CD4-positive, alpha-beta T cell treated with Interleukin-4 for 1 hour (primary cell): ENCODE results near the gene FBN1.

Experiments used
- DNase-seq, 2 donors: peaks; one replicate each; pipeline ENCODE4 v3.0.0-alpha.2; 2020 to 2022

The FBN1 gene

DNA sequence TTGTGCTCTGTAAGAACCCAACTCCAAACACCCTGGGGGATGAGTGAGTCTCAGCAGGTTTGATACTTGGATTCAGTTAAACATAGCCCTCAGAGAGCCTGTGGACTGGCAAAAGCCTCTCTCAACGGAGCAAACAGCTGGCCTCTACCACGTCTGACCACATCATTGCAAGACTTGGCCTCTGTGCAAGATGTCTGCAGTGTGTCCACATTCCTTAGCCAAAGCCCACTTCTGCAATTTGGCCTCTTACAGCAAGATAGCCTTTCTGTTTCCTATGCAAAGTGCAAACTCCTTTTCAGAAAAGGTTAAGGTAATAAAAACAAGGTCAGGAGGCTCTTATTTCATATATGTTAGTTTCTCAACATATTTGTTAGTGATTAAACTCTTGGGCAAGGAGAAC is 27.9 kb downstream of the FBN1 start:
- no peak for DNase-seq

GRCh38 chr15:48616216-48616615 is 29.3 kb downstream of the FBN1 start:
- no peak for DNase-seq

GRCh38 chr15:48614051-48614450 is 31.5 kb downstream of the FBN1 start:
- DNase-seq, result no peak

DNA sequence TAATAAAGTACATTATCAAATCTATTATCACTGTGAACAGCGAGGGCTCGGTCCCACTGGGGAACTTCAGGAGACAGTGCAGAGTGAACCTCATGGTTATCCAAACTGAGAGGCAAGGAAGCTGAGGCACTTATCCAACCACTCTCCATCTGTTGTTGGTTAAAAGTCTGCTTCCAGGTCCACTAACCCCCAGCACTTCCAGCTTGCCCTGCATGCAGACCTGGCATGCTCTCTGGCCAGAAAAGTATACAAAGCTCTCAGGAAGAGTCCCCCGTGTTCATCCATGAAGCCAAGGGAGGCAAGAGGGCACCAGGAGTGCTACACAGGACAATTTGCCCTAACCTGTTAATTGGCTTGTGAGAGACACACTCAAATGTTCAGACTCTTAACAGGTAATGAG is 36.0 kb downstream of the FBN1 start:
- no peak for DNase-seq

DNA sequence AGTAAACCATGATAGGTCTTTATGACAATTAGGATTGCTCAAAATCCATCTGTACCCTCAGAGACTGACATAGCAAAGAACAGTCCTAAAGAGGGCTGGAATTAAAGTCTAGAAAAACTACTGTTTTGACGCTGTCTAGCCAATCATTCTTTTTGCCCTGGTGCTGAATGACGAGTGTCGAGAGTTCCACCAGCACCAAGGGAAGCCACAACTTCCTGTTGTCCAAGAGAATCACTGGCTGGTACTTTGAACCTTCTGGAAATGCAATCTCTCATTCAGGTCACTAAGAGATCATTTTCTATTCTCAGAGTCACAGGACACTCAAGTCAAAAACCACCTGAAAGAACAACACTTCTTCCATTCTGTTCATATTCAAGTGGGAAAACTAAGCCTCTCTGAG is 37.7 kb downstream of the FBN1 start:
- DNase-seq, result no peak

DNA sequence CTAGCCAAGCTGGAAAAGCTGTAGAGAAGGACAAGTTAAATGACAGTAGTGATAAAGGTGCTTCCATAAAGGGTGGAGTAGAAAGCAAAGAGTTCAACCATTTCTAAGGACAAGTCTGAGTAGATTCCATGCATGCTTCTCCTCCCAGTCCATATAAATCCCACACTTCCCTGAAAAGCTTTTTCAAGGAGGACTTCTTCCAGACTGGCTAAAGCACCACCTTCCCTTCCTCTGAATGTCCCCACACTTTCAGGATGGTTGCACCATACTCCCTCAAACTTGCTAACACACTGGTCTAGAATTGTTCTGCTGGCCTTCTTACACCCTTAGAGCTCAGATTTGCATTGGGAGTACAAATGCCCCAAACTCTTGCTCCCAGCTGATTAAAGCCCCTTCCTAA is 40.9 kb downstream of the FBN1 start:
- DNase-seq, result no peak

- DNase-seq, result no peak
Measured at GRCh38 chr15:48603922-48604321, 41.6 kb downstream of the FBN1 start.

GRCh38 chr15:48603123-48603500 is 42.4 kb downstream of the FBN1 start:
- DNase-seq, result no peak

DNA sequence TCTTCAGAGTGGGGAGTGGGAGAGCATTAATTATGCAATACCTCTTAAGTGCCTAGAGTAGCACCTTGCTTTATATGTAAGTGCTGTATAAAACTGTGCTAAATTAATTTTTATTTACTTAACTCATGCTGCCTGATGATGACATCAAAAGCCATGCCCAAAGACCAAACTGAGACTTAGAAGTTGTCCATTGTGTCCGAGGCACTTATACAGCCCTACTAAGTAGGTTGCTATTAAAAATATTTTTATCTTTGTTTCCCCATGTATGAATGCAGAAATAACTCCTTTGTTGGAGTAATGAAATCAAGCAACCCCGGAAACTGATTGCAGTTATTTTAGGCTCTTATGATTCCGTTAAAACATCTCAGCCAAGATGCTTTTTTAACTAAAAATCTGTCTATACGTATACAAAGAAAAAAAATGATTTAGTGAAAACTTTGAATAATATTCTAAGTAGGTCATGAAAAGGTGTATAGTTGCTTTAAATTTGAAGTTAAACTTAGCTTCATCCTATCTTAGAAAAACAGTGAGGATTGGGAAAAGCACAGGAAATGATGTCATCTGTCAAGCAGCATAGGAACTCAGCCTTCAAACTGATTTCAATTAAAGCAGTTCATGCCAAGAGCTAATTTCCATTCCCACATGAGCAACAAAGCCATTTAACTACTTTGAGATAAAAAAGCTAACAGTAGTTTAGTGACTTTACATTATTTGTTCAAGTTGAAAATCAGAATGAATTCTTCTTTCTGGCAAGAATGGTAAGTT is 43.0 kb downstream of the FBN1 start:
- DNase-seq, result no peak

- DNase-seq, result no peak
Measured at GRCh38 chr15:48601095-48601494, 44.4 kb downstream of the FBN1 start.

GRCh38 chr15:48596841-48597240 is 48.7 kb downstream of the FBN1 start:
- DNase-seq, result no peak

GRCh38 chr15:48596415-48596814 is 49.1 kb downstream of the FBN1 start:
- DNase-seq, result no peak

- DNase-seq, result no peak
Measured at GRCh38 chr15:48595981-48596380, 49.5 kb downstream of the FBN1 start.

- DNase-seq, result no peak
Measured at GRCh38 chr15:48592933-48593332, 52.6 kb downstream of the FBN1 start.

DNA sequence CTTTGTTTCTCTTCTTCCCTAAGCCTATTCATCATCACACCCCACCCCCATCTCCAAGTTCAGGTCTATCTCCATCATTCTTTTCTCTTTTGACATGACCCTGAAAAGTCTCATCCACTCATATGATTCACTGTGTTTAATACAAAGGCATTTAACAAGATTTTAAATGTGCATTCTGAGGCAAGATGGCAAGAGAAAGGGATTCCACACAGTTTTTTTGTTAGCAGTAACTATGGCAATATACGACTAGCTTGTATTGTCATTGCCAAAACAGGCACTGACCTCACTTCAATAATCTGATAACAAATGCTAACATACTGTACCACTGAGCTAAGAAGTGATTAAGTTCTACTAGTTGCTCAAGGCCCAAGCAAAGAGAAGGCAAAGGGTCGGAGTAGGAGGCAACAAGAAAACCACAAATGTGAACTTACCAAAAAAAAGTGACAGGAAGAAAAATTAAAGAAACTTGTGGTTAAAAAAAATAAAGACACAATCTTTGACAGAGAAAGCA is 53.2 kb downstream of the FBN1 start:
- no peak for DNase-seq

DNA sequence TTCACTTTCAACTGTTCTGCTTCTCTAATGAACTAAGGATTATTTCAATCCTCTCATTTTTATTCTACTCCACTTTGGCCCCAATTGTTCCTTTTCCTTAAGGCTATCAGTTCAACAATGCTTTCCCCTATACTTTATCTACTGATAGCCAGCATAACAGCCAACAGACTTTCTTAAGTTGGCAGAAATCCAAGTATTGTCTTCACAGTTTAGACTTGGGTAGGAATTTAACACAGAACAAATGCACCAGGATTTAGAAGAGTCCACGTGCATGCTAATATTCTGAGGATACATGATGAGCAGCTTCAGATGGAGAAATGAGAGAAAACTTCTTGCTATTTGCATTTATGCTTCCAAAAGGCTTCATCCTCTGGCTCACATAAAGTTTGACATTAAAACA is 54.8 kb downstream of the FBN1 start:
- no peak for DNase-seq

DNA sequence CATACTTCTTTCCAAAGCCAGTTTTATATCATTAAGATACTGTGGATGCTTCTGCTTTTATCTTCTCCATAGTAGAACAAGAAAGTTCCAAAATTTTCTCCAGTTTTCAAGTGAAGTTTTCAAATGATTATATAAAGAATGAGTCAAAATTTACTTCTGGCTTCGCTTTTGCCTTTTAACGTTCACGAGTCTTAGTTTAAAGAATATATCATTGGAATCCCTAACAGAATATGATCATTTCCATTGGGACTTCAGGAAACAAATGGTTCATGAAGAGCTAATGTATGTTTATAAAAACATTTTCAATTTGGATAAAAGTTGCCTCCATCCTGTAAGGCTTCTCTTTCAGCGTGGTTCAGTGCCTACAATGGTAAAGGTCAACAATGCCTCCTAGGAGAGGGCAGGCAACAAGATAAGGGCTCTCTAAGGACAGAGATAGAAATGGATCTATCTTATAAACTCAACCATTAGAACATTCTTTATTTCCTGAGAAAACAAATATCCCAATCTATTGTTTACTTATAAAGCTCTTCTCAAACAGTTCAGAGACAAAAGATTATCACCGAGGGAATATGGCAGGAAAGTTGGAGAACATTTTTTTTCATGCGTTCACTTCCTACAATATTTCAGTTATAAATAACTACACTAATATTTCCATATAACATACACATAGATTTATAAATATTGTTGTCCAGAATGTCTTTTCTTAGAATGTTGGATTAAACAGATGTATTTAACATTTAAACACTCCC is 60.5 kb downstream of the FBN1 start:
- no peak for DNase-seq

- DNase-seq, result no peak
Measured at GRCh38 chr15:48584090-48584811, 61.3 kb downstream of the FBN1 start.

GRCh38 chr15:48582452-48583247 is 62.9 kb downstream of the FBN1 start:
- no peak for DNase-seq

DNA sequence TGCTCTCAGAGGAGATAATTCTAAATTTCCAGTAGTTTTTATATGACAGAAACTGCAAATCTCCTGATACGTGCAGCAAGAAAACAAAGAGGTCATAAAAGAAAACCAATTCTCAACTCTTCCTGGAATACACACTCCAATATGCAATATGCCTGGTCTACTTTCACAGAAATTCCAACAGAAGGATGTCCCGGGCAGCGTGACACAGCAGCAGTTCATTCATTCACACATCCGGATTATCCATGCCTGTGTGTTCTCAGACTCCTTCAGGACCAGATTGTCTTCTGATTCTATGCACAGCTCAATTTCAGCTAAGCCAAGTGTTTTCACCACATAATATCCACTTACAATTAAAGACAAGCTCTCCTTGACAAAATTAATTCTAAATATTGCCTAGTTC is 64.3 kb downstream of the FBN1 start:
- DNase-seq, result no peak

GRCh38 chr15:48580736-48581135 is 64.8 kb downstream of the FBN1 start:
- DNase-seq, result no peak

DNA sequence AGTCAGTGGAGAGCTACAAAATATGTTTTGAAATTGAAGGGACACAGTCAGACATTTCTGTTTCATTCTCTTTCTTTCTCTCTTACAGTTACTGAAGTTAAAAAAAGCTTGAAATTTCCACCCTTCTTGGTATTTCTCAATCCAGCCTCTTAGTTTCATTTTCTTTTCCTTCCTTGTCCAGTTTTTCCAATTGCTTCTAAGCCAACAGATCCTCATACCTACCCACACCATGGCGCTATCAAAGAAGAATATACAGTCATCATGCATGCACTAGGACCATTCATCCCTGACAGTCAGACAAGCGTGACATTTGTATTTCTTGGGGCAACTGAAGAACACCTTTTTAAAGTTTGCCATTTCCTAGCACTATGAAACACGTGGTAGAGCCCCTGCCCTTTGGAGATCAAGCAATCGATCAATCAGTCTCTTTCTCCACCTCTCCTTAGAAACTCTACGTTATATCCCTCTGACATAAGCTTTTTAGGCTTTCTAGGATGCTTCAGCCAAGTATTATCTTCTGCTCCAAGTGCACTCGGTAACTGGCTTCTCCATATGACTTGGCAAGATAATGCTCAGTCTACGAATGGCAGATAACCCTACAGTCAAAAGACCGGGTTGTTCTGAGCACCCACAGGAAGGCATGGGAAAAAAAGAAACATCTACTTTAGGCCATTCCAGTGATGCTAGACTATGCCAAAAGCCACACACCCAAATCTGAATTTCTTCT is 65.4 kb downstream of the FBN1 start:
- DNase-seq, result no peak
